GM12891 (cell line): Measurements from ENCODE around the gene WDR54.

Experiments used
- DNase-seq: peaks from one replicate; pipeline ENCODE4 v3.0.0; 2011; ENCODE audit warnings: low spot score; ENCODE audit not compliant: insufficient read length
- FAIRE-seq: peaks from 2 replicates; lab custom pipeline; 2011; peaks lifted over from hg19 to GRCh38; lab: Jason Lieb, UNC
- PAX5 ChIP-seq: IDR thresholded peaks from 2 replicates; pipeline ENCODE4 v1.6.1; 2011; ENCODE audit warnings: low read length, moderate library complexity, mild to moderate bottlenecking; ENCODE audit not compliant: insufficient read depth, severe bottlenecking
- POLR2A ChIP-seq: IDR thresholded peaks from 2 replicates; pipeline ENCODE4 v1.6.1; 2011; ENCODE audit warnings: low read depth, low read length, control low read depth
- POLR2AphosphoS5 ChIP-seq: IDR thresholded peaks from 2 replicates; pipeline ENCODE4 v1.6.1; 2011; ENCODE audit warnings: low read depth, low read length, control low read depth
- POU2F2 ChIP-seq: IDR thresholded peaks from 2 replicates; pipeline ENCODE4 v1.6.1; 2011; ENCODE audit warnings: low read depth, mild to moderate bottlenecking, control low read depth, low read length, moderate library complexity
- SPI1 ChIP-seq: IDR thresholded peaks from 2 replicates; pipeline ENCODE4 v1.6.1; 2011; ENCODE audit warnings: low read depth, low read length, control low read depth
- TAF1 ChIP-seq: IDR thresholded peaks from 2 replicates; pipeline ENCODE4 v1.6.1; 2011; ENCODE audit warnings: low read depth, low read length, control low read depth

The WDR54 gene

DNA sequence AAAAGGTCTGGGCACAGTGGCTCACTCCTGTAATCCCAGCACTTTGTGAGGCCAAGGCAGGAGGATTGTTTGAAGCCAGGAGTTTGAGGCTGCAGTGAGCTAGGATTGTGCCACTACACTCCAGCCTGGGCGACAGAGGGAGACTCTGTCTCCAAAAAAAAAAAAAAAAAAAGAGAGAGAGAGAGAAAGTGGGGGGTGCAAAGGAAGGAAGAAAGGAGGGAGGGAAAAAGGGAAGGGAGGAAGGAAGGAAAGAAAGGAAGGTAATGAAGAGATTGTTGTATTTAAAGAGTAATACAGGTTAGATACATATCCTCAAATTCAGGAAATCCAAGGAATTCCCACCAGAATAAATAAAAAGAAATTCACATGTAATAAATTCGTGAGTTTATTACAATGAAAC lies 19.6 kb upstream of the WDR54 start:
- no peak for FAIRE-seq
- DNase-seq = no peak
- TF ChIP-seq POU2F2 (no peak), POLR2A (no peak), TAF1 (no peak), POLR2AphosphoS5 (no peak), PAX5 (no peak), SPI1 (no peak)

DNA sequence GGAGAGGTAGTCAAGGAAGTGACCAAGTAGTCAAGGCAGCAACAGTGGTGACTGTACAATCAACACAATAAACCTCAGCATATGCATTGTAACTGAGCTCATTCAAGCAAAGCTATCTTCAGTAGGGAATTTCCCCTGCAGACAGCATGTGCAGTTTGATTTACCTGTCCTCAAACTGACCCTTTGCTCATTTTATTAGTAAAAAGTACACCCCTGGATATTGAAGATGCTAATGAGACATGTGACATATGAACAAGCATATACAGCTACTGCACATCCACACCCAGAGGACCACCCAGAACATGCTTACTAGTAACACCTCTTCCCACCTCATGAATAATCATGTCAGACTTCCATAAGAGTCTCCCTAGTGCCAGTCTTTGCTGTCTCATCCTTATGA lies 15.5 kb upstream of the WDR54 start:
- DNase-seq = no peak
- FAIRE-seq = peak; percentile 92

DNA sequence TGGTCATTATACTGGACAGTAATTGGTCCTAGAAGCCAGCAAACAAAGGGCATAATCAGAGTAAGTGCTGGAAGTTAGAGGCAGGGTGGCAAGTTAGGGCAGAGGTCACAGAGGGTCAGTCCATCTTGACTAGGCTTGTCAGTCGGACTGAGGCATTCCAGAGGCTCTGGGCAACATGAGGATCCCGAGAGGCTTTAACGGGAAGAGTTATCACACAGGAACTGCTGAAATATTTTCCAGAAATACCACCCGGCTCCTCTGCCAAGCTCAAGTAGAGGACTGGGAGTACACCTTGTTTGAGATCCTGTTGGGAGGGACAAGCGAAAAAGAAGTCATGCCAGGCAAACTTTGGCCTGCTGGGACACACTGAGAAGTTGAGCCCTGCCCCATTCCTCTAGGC lies 13.8 kb upstream of the WDR54 start:
- DNase-seq (no peak), FAIRE-seq (no peak)
- TF ChIP-seq TAF1 = no peak
- TF ChIP-seq POLR2A = no peak
- no peak for TF ChIP-seq POLR2AphosphoS5
- no peak for TF ChIP-seq POU2F2
- TF ChIP-seq PAX5 = no peak
- no peak for TF ChIP-seq SPI1

More for the DNA sequence above, 15.5 kb upstream of the WDR54 start:
- TF ChIP-seq PAX5 (no peak), TAF1 (no peak), SPI1 (peak; percentile 9; the same call in 1 of the 2 replicates), POU2F2 (peak; percentile 79)

DNA sequence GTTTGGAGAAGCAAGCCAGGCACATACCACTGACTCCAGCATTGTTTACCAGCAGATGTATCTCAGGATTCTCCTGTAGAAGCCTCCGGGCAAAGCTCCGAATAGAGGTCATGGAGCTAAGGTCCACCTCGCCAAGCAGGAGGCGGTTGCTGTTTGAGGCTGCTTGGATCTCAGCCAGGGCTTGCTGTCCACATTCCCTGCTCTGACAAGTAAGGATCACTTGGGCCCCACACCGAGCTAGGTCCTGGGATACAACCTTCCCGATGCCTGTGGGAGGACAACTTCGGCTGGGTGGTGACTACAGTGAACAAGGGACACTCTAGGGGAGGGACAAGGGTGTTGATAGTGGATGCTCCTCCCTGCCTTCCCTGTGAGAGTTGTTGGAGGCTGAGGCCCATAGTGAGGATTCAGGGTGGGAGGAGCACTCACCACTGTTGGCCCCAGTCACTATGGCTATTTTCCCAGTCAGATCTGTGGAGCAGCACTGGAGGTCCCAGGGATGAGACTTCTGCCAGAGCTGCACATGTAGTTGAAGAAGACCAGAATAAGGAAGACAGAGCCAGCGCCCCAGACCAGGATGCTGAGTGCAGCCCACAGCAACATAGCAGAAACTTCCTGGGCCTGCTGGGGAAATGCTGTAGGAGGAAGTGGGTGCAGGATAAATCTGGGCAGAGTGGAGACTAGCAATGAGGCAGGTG lies 8.4 kb upstream of the WDR54 start:
- no peak for DNase-seq
- no peak for FAIRE-seq
- TF ChIP-seq POU2F2 (no peak), TAF1 (no peak), SPI1 (peak; percentile 34; the same call in 1 of the 2 replicates)

GRCh38 chr2:74414441-74414840 lies 7.1 kb upstream of the WDR54 start:
- DNase-seq (no peak), FAIRE-seq (no peak)
- no peak for TF ChIP-seq POLR2A
- TF ChIP-seq POLR2AphosphoS5 = no peak
- TF ChIP-seq POU2F2 = no peak
- TF ChIP-seq PAX5 = no peak
- TF ChIP-seq TAF1 = no peak
- no peak for TF ChIP-seq SPI1

GRCh38 chr2:74414881-74415761 lies 6.4 kb upstream of the WDR54 start:
- peak; percentile 53 for DNase-seq
- peak; percentile 82 for FAIRE-seq

GRCh38 chr2:74415762-74416395 lies 5.7 kb upstream of the WDR54 start:
- FAIRE-seq (peak; percentile 9), DNase-seq (no peak)
- TF ChIP-seq SPI1 (no peak), TAF1 (no peak), POU2F2 (no peak), PAX5 (no peak), POLR2AphosphoS5 (no peak), POLR2A (no peak)

More at GRCh38 chr2:74414881-74415761, 6.4 kb upstream of the WDR54 start:
- TF ChIP-seq POLR2A = no peak
- no peak for TF ChIP-seq SPI1
- no peak for TF ChIP-seq POLR2AphosphoS5
- no peak for TF ChIP-seq POU2F2
- TF ChIP-seq TAF1 = no peak
- TF ChIP-seq PAX5 = no peak

- TF ChIP-seq POLR2A (no peak), POLR2AphosphoS5 (no peak), SPI1 (no peak)
- no peak for FAIRE-seq
- no peak for DNase-seq
Observed at GRCh38 chr2:74416778-74417177, 4.8 kb upstream of the WDR54 start.

GRCh38 chr2:74417197-74417596 lies 4.3 kb upstream of the WDR54 start:
- TF ChIP-seq PAX5 (no peak), POLR2A (no peak), SPI1 (no peak), TAF1 (no peak), POU2F2 (no peak), POLR2AphosphoS5 (no peak)
- FAIRE-seq (no peak), DNase-seq (no peak)
